Measurements from ENCODE around the gene ADAT2. TPM values are rescaled to one million over a fixed set of nuclear protein-coding genes. Genes with fewer than 3 reads are reported as not detected.
"Not testable (repeated sequence)": the region's sequence is repeated elsewhere in the genome, so short reads cannot be mapped to it uniquely, and the experiment has no call there.

ADAT2 gene
- total RNA-seq, 1 donor from 2014 or later, result 10.3 TPM

DNA sequence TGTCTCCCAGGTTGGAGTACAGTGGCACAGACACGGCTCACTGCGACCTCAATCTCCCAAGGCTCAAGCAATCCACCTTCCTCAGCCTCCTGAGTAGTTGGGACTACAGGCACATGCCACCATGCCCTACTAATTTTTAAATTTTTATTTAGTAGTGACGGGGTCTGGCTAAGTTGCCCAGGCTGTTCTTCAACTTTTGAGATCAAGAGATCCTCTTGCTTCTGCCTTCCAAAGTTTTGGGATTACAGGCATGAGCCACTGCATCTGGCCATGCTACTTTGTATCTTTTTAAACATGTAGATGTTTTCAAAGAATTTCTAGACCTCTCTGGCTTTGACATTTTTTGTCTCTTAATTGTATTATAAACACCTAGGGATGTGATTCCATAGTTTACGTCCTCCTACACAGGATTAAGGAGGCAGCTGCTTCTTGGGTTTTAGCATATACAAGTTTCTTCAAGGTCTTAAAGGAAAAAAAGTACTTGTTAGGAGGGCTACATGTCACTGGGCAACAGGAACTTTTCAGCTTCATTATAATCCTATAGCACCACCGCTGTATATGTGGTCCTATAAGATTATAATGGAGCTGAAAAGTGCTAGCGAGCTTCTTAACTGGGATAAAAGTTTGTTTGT is 1.3 kb downstream of the ADAT2 start:
- Mint-ChIP-seq H3K27me3 (no peaks in the 10 kb centered on the region), H3K27ac (peak overlapping the region; percentile 94), H3K9me3 (no peaks in the 10 kb centered on the region), H3K36me3 (peaks cover 4% of the 10 kb centered on the region), H3K4me1 (ENCODE audit: unreplicated experiment) (peaks cover 14% of the 10 kb centered on the region), H3K4me3 (peak overlapping the region; percentile 99)
- DNase-seq (ENCODE audit: extremely low spot score, unreplicated experiment), result no peak
- TF ChIP-seq, protein P1, sequence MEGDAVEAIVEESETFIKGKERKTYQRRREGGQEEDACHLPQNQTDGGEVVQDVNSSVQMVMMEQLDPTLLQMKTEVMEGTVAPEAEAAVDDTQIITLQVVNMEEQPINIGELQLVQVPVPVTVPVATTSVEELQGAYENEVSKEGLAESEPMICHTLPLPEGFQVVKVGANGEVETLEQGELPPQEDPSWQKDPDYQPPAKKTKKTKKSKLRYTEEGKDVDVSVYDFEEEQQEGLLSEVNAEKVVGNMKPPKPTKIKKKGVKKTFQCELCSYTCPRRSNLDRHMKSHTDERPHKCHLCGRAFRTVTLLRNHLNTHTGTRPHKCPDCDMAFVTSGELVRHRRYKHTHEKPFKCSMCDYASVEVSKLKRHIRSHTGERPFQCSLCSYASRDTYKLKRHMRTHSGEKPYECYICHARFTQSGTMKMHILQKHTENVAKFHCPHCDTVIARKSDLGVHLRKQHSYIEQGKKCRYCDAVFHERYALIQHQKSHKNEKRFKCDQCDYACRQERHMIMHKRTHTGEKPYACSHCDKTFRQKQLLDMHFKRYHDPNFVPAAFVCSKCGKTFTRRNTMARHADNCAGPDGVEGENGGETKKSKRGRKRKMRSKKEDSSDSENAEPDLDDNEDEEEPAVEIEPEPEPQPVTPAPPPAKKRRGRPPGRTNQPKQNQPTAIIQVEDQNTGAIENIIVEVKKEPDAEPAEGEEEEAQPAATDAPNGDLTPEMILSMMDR (conservative IDR thresholded peaks at IDR 0.05), result no peak

DNA sequence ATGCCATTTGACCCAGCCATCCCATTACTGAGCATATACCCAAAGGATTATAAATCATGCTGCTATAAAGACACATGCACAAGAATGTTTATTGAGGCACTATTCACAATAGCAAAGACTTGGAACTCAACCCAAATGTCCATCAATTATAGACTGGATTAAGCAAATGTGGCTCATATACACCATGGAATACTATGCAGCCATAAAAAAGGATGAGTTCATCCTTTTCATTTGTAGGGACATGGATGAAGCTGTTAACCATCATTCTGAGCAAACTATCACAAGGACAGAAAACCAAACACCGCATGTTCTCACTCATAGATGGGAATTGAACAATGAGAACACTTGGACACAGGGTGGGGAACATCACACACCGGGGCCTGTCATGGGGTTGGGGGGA is 2.6 kb downstream of the ADAT2 start:
- H3K36me3 Mint-ChIP-seq; H3K27me3 Mint-ChIP-seq; H3K9me3 Mint-ChIP-seq; H3K27ac Mint-ChIP-seq; H3K4me3 Mint-ChIP-seq; DNase-seq (ENCODE audit: extremely low spot score, unreplicated experiment): not testable (repeated sequence)
- H3K4me1 Mint-ChIP-seq (ENCODE audit: unreplicated experiment), result peaks cover 14% of the 10 kb centered on the region

- Mint-ChIP-seq H3K27me3 (no peaks in the 10 kb centered on the region), H3K27ac (no peak overlapping the region), H3K4me1 (ENCODE audit: unreplicated experiment) (no peaks in the 10 kb centered on the region), H3K9me3 (no peaks in the 10 kb centered on the region), H3K36me3 (peaks cover 11% of the 10 kb centered on the region), H3K4me3 (no peak overlapping the region)
- no peak for DNase-seq (ENCODE audit: extremely low spot score, unreplicated experiment)
- TF ChIP-seq, protein P1 (conservative IDR thresholded peaks at IDR 0.05), result no peak
These were observed 7.4 kb downstream of the ADAT2 start for GRCh38 chr6:143443096-143443495.

- Mint-ChIP-seq H3K27me3 (no peaks in the 10 kb centered on the region), H3K36me3 (peaks cover 11% of the 10 kb centered on the region), H3K4me3 (no peak overlapping the region), H3K27ac (no peak overlapping the region), H3K4me1 (ENCODE audit: unreplicated experiment) (no peaks in the 10 kb centered on the region), H3K9me3 (no peaks in the 10 kb centered on the region)
- TF ChIP-seq, protein P1 (conservative IDR thresholded peaks at IDR 0.05), result no peak
- no peak for DNase-seq (ENCODE audit: extremely low spot score, unreplicated experiment)
These were observed 8.6 kb downstream of the ADAT2 start for GRCh38 chr6:143441680-143442545.

DNA sequence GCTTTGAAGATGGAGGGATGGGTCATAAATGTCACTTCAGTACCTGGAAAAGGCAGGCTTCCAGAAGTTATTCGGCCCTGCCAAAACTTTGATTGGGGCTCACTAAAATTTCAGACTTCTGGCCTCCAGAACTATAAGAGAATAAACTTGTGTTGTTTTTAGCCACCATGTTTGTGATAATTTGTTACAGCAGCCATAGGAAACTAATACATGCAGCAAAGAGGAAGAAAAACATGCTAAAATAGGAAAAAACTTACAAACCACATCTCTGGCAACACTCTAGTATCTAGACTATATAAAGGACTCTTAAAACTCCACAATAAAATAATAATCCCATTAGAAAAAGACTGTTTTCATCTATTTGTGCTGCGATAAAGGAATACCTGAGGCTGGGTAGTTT is 9.5 kb downstream of the ADAT2 start:
- Mint-ChIP-seq H3K27me3 (no peaks in the 10 kb centered on the region), H3K4me1 (ENCODE audit: unreplicated experiment) (no peaks in the 10 kb centered on the region), H3K36me3 (peaks cover 11% of the 10 kb centered on the region), H3K4me3 (no peak overlapping the region), H3K27ac (no peak overlapping the region), H3K9me3 (no peaks in the 10 kb centered on the region)
- TF ChIP-seq, protein P1 (conservative IDR thresholded peaks at IDR 0.05), result no peak
- DNase-seq (ENCODE audit: extremely low spot score, unreplicated experiment), result no peak

DNA sequence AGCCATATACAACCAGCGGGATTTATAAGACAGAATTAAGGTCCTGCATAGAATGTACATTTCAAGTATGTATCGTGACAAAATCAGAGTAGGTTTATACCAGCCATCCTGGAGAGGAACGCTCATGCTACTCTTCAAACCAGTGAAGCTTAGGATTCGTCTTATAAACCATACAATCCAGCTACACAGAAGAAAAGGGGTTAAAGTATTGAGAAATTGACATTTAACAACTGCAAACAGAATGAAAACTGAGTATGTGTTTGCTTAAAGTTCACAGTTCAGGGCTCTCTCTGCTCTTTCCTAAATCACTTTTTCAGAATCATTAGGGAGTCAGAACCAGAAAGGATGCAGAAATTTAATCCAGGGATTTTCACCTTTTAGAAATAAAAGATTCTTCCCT is 17.9 kb downstream of the ADAT2 start:
- Mint-ChIP-seq H3K4me3 (no peak overlapping the region), H3K27me3 (no peaks in the 10 kb centered on the region), H3K27ac (no peak overlapping the region), H3K36me3 (no peaks in the 10 kb centered on the region), H3K9me3 (no peaks in the 10 kb centered on the region), H3K4me1 (ENCODE audit: unreplicated experiment) (no peaks in the 10 kb centered on the region)
- TF ChIP-seq, protein P1 (conservative IDR thresholded peaks at IDR 0.05), result no peak
- DNase-seq (ENCODE audit: extremely low spot score, unreplicated experiment), result no peak

All from type B pancreatic cell (in vitro differentiated cells).